Measurements from ENCODE around the gene RRP12. TPM values are rescaled to one million over a fixed set of nuclear protein-coding genes. Genes with fewer than 3 reads are reported as not detected.

Gene RRP12
- total RNA-seq, 1 experiment from 2014 or later, result 34.4 TPM

DNA sequence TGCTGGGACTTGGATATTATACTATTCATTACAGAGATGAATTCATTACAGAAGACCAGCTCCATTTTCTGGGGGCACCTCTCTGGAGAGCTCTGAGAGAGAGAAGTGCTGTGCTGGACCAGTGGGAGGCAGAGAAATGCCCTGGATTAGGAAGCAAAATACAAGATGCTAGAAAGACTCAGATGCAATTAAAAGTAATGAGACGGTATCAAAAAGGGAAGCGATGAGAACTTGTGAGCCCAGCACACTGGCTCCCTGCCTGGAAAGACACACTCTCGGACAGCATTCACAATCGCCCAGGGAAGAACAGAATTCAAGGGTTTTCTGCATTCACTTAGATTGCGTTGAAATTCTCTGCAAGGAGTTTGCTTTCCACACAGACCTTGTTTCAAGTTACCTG lies 63.1 kb downstream of the RRP12 start:
- Histone ChIP-seq H4K20me1 (ENCODE audit: low read length) (no peaks in the 10 kb centered on the region), H3K79me2 (ENCODE audit: low read length) (peaks cover 9% of the 10 kb centered on the region), H3K9me2 (replicated peaks; ENCODE audit: low read length) (no peaks in the 10 kb centered on the region), H3F3A (ENCODE audit: low read length, unreplicated experiment) (no peaks in the 10 kb centered on the region), H3K9ac (ENCODE audit: low read length) (no peak overlapping the region), H3K4me1 (ENCODE audit: insufficient read depth, low read length) (peaks cover 20% of the 10 kb centered on the region), H3K27me3 (ENCODE audit: low read length) (no peaks in the 10 kb centered on the region), H3K9me3 (ENCODE audit: low read length) (no peaks in the 10 kb centered on the region), H3K4me2 (ENCODE audit: low read length) (peak overlapping the region; percentile 81; the same call in 1 of the 2 replicates), H2AFZ (ENCODE audit: low read length) (no peak overlapping the region), H3K4me3 (ENCODE audit: low read length) (no peak overlapping the region), H3K36me3 (ENCODE audit: low read depth, low read length) (no peaks in the 10 kb centered on the region), H3K27ac (ENCODE audit: low read length) (no peak overlapping the region)
- POLR2A ChIA-PET (ENCODE audit: unreplicated experiment), result interaction anchor here (0.6 kb wide), 1 partner anchor 90 kb away, joined by 3 read pairs; no protein-coding TSS in a partner anchor
- ATAC-seq (no peak), DNase-seq (no peak)
- CTCF ChIA-PET, result no interaction called here
- BruUV-seq (replicated peaks), result no TSS peak
- intact Hi-C loops (cut with micrococcal nuclease), result no loop called here
- TF ChIP-seq EZH2 (IDR thresholded peaks at IDR 0.05; ENCODE audit: low read length, unreplicated experiment), result no peak
- no peak for TF ChIP-seq EZH2phosphoT487 (IDR thresholded peaks at IDR 0.05; ENCODE audit: borderline replicate concordance, low read length)
- TF ChIP-seq, protein P1, sequence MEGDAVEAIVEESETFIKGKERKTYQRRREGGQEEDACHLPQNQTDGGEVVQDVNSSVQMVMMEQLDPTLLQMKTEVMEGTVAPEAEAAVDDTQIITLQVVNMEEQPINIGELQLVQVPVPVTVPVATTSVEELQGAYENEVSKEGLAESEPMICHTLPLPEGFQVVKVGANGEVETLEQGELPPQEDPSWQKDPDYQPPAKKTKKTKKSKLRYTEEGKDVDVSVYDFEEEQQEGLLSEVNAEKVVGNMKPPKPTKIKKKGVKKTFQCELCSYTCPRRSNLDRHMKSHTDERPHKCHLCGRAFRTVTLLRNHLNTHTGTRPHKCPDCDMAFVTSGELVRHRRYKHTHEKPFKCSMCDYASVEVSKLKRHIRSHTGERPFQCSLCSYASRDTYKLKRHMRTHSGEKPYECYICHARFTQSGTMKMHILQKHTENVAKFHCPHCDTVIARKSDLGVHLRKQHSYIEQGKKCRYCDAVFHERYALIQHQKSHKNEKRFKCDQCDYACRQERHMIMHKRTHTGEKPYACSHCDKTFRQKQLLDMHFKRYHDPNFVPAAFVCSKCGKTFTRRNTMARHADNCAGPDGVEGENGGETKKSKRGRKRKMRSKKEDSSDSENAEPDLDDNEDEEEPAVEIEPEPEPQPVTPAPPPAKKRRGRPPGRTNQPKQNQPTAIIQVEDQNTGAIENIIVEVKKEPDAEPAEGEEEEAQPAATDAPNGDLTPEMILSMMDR (conservative IDR thresholded peaks at IDR 0.05; ENCODE audit: low read depth, low read length), result no peak

DNA sequence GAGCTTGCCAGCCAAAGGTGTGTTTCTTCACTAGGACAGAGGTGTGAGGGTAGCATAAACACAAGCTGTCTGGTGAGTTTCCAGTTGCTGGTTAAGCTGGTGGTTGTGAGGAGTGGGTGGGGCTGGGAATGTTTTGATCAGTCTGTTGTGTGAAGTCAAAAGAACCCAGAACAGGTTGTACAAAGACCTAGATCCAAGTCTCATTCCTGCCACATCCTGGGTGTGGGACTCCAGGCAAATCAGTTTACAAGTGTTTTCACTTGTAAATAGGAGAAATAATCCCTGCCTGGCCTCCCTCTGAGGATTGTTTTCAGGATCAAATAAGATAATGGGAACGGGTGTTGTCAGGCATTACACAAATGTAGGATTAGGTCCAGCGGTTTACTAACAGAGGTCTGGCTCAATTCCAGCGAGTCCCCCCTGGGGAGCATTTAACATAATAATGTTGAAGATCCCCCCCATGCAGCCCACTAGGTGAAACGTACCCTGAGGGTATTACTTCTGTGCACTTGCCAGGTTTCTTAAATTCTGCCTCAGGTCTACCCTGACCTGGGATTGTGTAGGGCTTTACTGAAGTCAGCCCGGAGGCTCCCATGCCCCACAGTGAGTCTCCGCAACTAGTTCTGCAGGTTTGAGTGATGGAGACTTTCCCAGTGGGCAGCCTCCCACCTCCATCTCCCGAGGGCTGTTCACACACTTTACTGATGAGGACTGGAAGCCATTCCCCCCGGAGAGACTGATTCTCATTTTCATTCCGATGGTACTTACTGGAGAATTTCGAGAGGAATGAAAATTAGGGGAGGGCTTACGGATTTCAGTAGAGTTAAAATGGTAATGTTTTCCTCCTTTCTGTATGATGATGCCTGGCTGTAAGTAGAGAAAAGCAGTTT lies 64.0 kb downstream of the RRP12 start:
- no peaks in the 10 kb centered on the region for H3K36me3 ChIP-seq (ENCODE audit: low read depth, low read length)
- ChIA-PET POLR2A (ENCODE audit: unreplicated experiment) (interaction anchor here (0.6 kb wide), 1 partner anchor 90 kb away, joined by 3 read pairs; no protein-coding TSS in a partner anchor), CTCF (interaction anchor here (0.6 kb wide), 1 partner anchor 59 kb away, joined by 3 read pairs; no protein-coding TSS in a partner anchor)
- H3F3A ChIP-seq (ENCODE audit: low read length, unreplicated experiment), result no peaks in the 10 kb centered on the region
- peak overlapping the region; percentile 81 for H3K4me2 ChIP-seq (ENCODE audit: low read length)
- H3K27ac ChIP-seq (ENCODE audit: low read length), result peak overlapping the region; percentile 59
- BruUV-seq (replicated peaks), result no TSS peak
- no peaks in the 10 kb centered on the region for H3K27me3 ChIP-seq (ENCODE audit: low read length)
- H3K4me3 ChIP-seq (ENCODE audit: low read length), result peak overlapping the region; percentile 45; the same call in 1 of the 2 replicates
- DNase-seq (peak; percentile 60), ATAC-seq (peak; percentile 26)
- no peaks in the 10 kb centered on the region for H3K9me3 ChIP-seq (ENCODE audit: low read length)
- 0 out of 2 replicates have a peak, but pooled peaks cover 3% of the 10 kb centered on the region for H4K20me1 ChIP-seq (ENCODE audit: low read length)
- intact Hi-C loops (cut with micrococcal nuclease), result no loop called here
- H3K9me2 ChIP-seq (replicated peaks; ENCODE audit: low read length), result no peaks in the 10 kb centered on the region
- peaks cover 20% of the 10 kb centered on the region for H3K4me1 ChIP-seq (ENCODE audit: insufficient read depth, low read length)
- TF ChIP-seq, protein P1 (conservative IDR thresholded peaks at IDR 0.05; ENCODE audit: low read depth, low read length), result no peak
- TF ChIP-seq EZH2 (IDR thresholded peaks at IDR 0.05; ENCODE audit: low read length, unreplicated experiment), result no peak
- no peak for TF ChIP-seq EZH2phosphoT487 (IDR thresholded peaks at IDR 0.05; ENCODE audit: borderline replicate concordance, low read length)
- H2AFZ ChIP-seq (ENCODE audit: low read length), result peak overlapping the region; percentile 38; the same call in 1 of the 2 replicates
- H3K9ac ChIP-seq (ENCODE audit: low read length), result peak overlapping the region; percentile 45; the same call in 1 of the 2 replicates
- peaks cover 18% of the 10 kb centered on the region for H3K79me2 ChIP-seq (ENCODE audit: low read length)

Measured in PC-3 (cell line).